Left colon (tissue), 2 donors: ENCODE measurements around the gene AGRN. TPM values are rescaled to one million over a fixed set of nuclear protein-coding genes. Genes with fewer than 3 reads are reported as not detected.
"Not testable (repeated sequence)": the region's sequence is repeated elsewhere in the genome, so short reads cannot be mapped to it uniquely, and the experiment has no call there.

ENCODE experiments used
- ATAC-seq: fragments of 200-7000 bp; cut with Tn5 transposase; one replicate; pipeline ENCODE4 v1.9.1; 2020; ENCODE audit warnings: mild to moderate bottlenecking, moderate library complexity
- DNase-seq, 2 donors: peaks; one replicate each; pipeline ENCODE4 v3.0.0-alpha.2; 2020
- intact Hi-C, 2 donors: fragments of 100-400 bp; cut with DNase I in 1 of 2; cut with micrococcal nuclease in 1 of 2; formaldehyde crosslinking; loops; one replicate each; pipeline versions ENCODE4 v1.11.2 to v1.14.0; 2022; cut with DNase I, micrococcal nuclease
- total RNA-seq, 2 donors: library from RNA; stranded (reverse); fragmentation: NEBNext Ultra II Directional; extraction: Animal tissue kit (Norgen Biotek cat#: 25700); gene quantifications; one replicate each; pipeline ENCODE4 v1.2.1, GENCODE V29; 2021
- donor health status: DM: no; HTN: no; CAD: no.
- donor health status: DM: yes; HTN: yes; CAD: no.

Gene AGRN
- total RNA-seq, 2 donors from 2014 or later = 54.0 to 59.5 TPM

GRCh38 chr1:980137-980571 is 39.8 kb upstream of the AGRN start:
- intact Hi-C loops = loop anchor here (5.0 to 10.0 kb wide), 2 partner anchors 85 to 87 kb away; no protein-coding TSS in a partner anchor
- no peak for DNase-seq
- ATAC-seq = no peak

GRCh38 chr1:980602-981395 is 39.1 kb upstream of the AGRN start:
- peak in 1 of 2 donors; percentile 3 for DNase-seq
- intact Hi-C loops = loop anchor here (5.0 to 10.0 kb wide), 2 partner anchors 84 to 87 kb away; no protein-coding TSS in a partner anchor

GRCh38 chr1:981491-981954 is 38.4 kb upstream of the AGRN start:
- ATAC-seq (no peak), DNase-seq (no peak)
- intact Hi-C loops = loop anchor here (5.0 to 10.0 kb wide), 2 partner anchors 83 to 86 kb away; no protein-coding TSS in a partner anchor

More at GRCh38 chr1:980602-981395, 39.1 kb upstream of the AGRN start:
- no peak for ATAC-seq

GRCh38 chr1:981955-982558 is 37.9 kb upstream of the AGRN start, which contains the start of gene PERM1:
Gene PERM1 (minus strand): TSS chr1:982093. CDS start chr1:981029, 1,064 bp downstream.
- ATAC-seq (no peak), DNase-seq (no peak)
- intact Hi-C loops = loop anchor here (5.0 to 10.0 kb wide), 2 partner anchors 83 to 85 kb away; no protein-coding TSS in a partner anchor

- no peak for DNase-seq
- intact Hi-C loops = loop anchor here (5.0 to 10.0 kb wide), 2 partner anchors 82 to 84 kb away; no protein-coding TSS in a partner anchor
- no peak for ATAC-seq
Measured at GRCh38 chr1:982765-983436, 37.0 kb upstream of the AGRN start.

GRCh38 chr1:983798-984475 is 36.0 kb upstream of the AGRN start:
- intact Hi-C loops = loop anchor here (5.0 to 10.0 kb wide), 2 partner anchors 81 to 83 kb away; no protein-coding TSS in a partner anchor
- DNase-seq (peak in 1 of 2 donors; percentile 61), ATAC-seq (peak; percentile 73)

GRCh38 chr1:984476-984814 is 35.5 kb upstream of the AGRN start:
- ATAC-seq (peak; percentile 30), DNase-seq (no peak)
- intact Hi-C loops = loop anchor here (5.0 to 10.0 kb wide), 2 partner anchors 80 to 83 kb away; no protein-coding TSS in a partner anchor

- intact Hi-C loops = loop anchor here in 1 of 2 donors (10.0 kb wide), 1 partner anchor 80 kb away; no protein-coding TSS in a partner anchor
- no peak for ATAC-seq
- DNase-seq = no peak
Measured at GRCh38 chr1:985126-985525, 34.8 kb upstream of the AGRN start.

GRCh38 chr1:988061-988460 is 31.9 kb upstream of the AGRN start:
- not testable (repeated sequence) for DNase-seq, ATAC-seq
- intact Hi-C loops = loop anchor here in 1 of 2 donors (10.0 kb wide), 1 partner anchor 77 kb away; no protein-coding TSS in a partner anchor

- intact Hi-C loops, ATAC-seq, DNase-seq: not testable (repeated sequence)
Measured at GRCh38 chr1:991275-991674, 28.6 kb upstream of the AGRN start.

GRCh38 chr1:991895-992294 is 28.0 kb upstream of the AGRN start:
- ATAC-seq (no peak), DNase-seq (no peak)
- intact Hi-C loops = no loop called here

- intact Hi-C loops = no loop called here
- DNase-seq (no peak), ATAC-seq (no peak)
Measured at GRCh38 chr1:992362-992761, 27.6 kb upstream of the AGRN start.

- intact Hi-C loops = no loop called here
- no peak for ATAC-seq
- no peak for DNase-seq
Measured at GRCh38 chr1:993379-993995, 26.4 kb upstream of the AGRN start.

GRCh38 chr1:994546-994945 is 25.4 kb upstream of the AGRN start:
- ATAC-seq, DNase-seq, intact Hi-C loops: not testable (repeated sequence)

GRCh38 chr1:995665-996633 is 24.0 kb upstream of the AGRN start:
- no peak for DNase-seq
- ATAC-seq = no peak
- intact Hi-C loops = no loop called here

GRCh38 chr1:996851-997712 is 22.8 kb upstream of the AGRN start:
- DNase-seq (peak in 1 of 2 donors; percentile 9), ATAC-seq (no peak)
- intact Hi-C loops = no loop called here
